ENCODE data around the gene FGF18.
"Not testable (repeated sequence)": the region's sequence is repeated elsewhere in the genome, so short reads cannot be mapped to it uniquely, and the experiment has no call there.

The FGF18 gene

GRCh38 chr5:171401167-171401947, 18.1 kb upstream of the FGF18 start:
- DNase-seq = no peak

GRCh38 chr5:171402751-171403150, 16.7 kb upstream of the FGF18 start:
- DNase-seq = not testable (repeated sequence)

- DNase-seq = no peak
These were observed 13.8 kb upstream of the FGF18 start for GRCh38 chr5:171405615-171406014.

- no peak for DNase-seq
These were observed 12.2 kb upstream of the FGF18 start for GRCh38 chr5:171407234-171407633.

- DNase-seq = no peak
These were observed 10.0 kb upstream of the FGF18 start for GRCh38 chr5:171409164-171410136.

- DNase-seq = no peak
These were observed 9.3 kb upstream of the FGF18 start for GRCh38 chr5:171410181-171410580.

- no peak for DNase-seq
These were observed 7.3 kb upstream of the FGF18 start for GRCh38 chr5:171412186-171412585.

GRCh38 chr5:171413153-171413910, 6.1 kb upstream of the FGF18 start:
- DNase-seq = no peak

- DNase-seq = not testable (repeated sequence)
These were observed 5.5 kb upstream of the FGF18 start for GRCh38 chr5:171413993-171414392.

- DNase-seq = no peak
These were observed 4.2 kb upstream of the FGF18 start for GRCh38 chr5:171415115-171415730.

GRCh38 chr5:171416160-171417049, 3.0 kb upstream of the FGF18 start:
- DNase-seq = no peak

GRCh38 chr5:171418316-171418981, 998 bp upstream of the FGF18 start:
- DNase-seq = peak; percentile 30

GRCh38 chr5:171419688-171420430, 412 bp downstream of the FGF18 start:
- DNase-seq = no peak

- no peak for DNase-seq
These were observed 1.2 kb downstream of the FGF18 start for GRCh38 chr5:171420431-171421241.

- no peak for DNase-seq
These were observed 2.1 kb downstream of the FGF18 start for GRCh38 chr5:171421331-171422262.

GRCh38 chr5:171422495-171422894, 3.0 kb downstream of the FGF18 start:
- no peak for DNase-seq

- DNase-seq = no peak
These were observed 3.6 kb downstream of the FGF18 start for GRCh38 chr5:171422902-171423663.
